H9 (cell line): Measurements from ENCODE around the gene RARS1. TPM values are rescaled to one million over a fixed set of nuclear protein-coding genes. Genes with fewer than 3 reads are reported as not detected.
A peak's percentile ranks its signal among the peaks of the same experiment; 100 is the strongest.

Experiments used
- DNase-seq: peaks from one replicate; pipeline ENCODE4 v3.0.0-alpha.2; 2017
- H2AFZ ChIP-seq: one replicate; pipeline ENCODE4 v1.6.1; 2013; ENCODE audit warnings: mild to moderate bottlenecking, low read length, control low read depth, moderate library complexity
- H2AK5ac ChIP-seq: 2 replicates; pipeline ENCODE4 v1.6.1; 2013; ENCODE audit warnings: low read length, control low read depth, mixed read lengths; ENCODE audit not compliant: insufficient read length
- H2BK120ac ChIP-seq: one replicate; pipeline ENCODE4 v1.6.1; 2013; ENCODE audit warnings: low read depth, mild to moderate bottlenecking, low read length, control low read depth, inconsistent platforms; ENCODE audit not compliant: poor library complexity, severe bottlenecking
- H2BK12ac ChIP-seq: 2 replicates; pipeline ENCODE4 v1.6.1; 2013; ENCODE audit warnings: low read length, control low read depth, mixed read lengths, low read depth; ENCODE audit not compliant: insufficient read length
- H2BK15ac ChIP-seq: 2 replicates; pipeline ENCODE4 v1.6.1; 2013; ENCODE audit warnings: low read depth, low read length, control low read depth
- H2BK20ac ChIP-seq: one replicate; pipeline ENCODE4 v1.6.1; 2013; ENCODE audit warnings: low read depth, mild to moderate bottlenecking, low read length, control low read depth, inconsistent platforms; ENCODE audit not compliant: poor library complexity, severe bottlenecking
- H2BK5ac ChIP-seq: 2 replicates; pipeline ENCODE4 v1.6.1; 2013; ENCODE audit warnings: low read length, control low read depth, mixed read lengths; ENCODE audit not compliant: insufficient read length
- H3K14ac ChIP-seq: 2 replicates; pipeline ENCODE4 v1.6.1; 2013; ENCODE audit warnings: low read length, control low read depth; ENCODE audit not compliant: insufficient read depth
- H3K18ac ChIP-seq: 2 replicates; pipeline ENCODE4 v1.6.1; 2013; ENCODE audit warnings: low read depth, mild to moderate bottlenecking, mixed read lengths, low read length, control low read depth; ENCODE audit not compliant: insufficient read length
- H3K23ac ChIP-seq: 2 replicates; pipeline ENCODE4 v1.6.1; 2013; ENCODE audit warnings: low read length, control low read depth, mixed read lengths, low read depth; ENCODE audit not compliant: insufficient read length
- H3K23me2 ChIP-seq: 2 replicates; pipeline ENCODE4 v1.6.1; 2013; ENCODE audit warnings: low read depth, mild to moderate bottlenecking, mixed read lengths, low read length, control low read depth; ENCODE audit not compliant: insufficient read length, poor library complexity, severe bottlenecking
- H3K27ac ChIP-seq: 2 replicates; pipeline ENCODE4 v1.5.1; 2013; ENCODE audit warnings: low read length, control low read depth, mixed read lengths, low read depth; ENCODE audit not compliant: insufficient read length
- H3K27me3 ChIP-seq: 2 replicates; pipeline ENCODE4 v1.6.1; 2013; ENCODE audit warnings: low read length, control low read depth, inconsistent platforms; ENCODE audit not compliant: insufficient read depth
- H3K4ac ChIP-seq: 2 replicates; pipeline ENCODE4 v1.6.1; 2013; ENCODE audit warnings: low read depth, mild to moderate bottlenecking, control low read depth, inconsistent platforms, low read length, moderate library complexity
- H3K4me1 ChIP-seq: 2 replicates; pipeline ENCODE4 v1.6.1; 2013; ENCODE audit warnings: low read length, control low read depth, inconsistent platforms; ENCODE audit not compliant: insufficient read depth
- H3K4me2 ChIP-seq: 2 replicates; pipeline ENCODE4 v1.6.1; 2013; ENCODE audit warnings: low read length, control low read depth, mixed read lengths; ENCODE audit not compliant: insufficient read length, insufficient read depth
- H3K56ac ChIP-seq: 2 replicates; pipeline ENCODE4 v1.6.1; 2013; ENCODE audit warnings: low read depth, mild to moderate bottlenecking, mixed read lengths, low read length, control low read depth; ENCODE audit not compliant: insufficient read length
- H3K79me1 ChIP-seq: 2 replicates; pipeline ENCODE4 v1.6.1; 2013; ENCODE audit warnings: low read depth, mild to moderate bottlenecking, moderate library complexity, low read length, control low read depth, inconsistent platforms; ENCODE audit not compliant: insufficient read depth, poor library complexity, severe bottlenecking
- H3K79me2 ChIP-seq: 2 replicates; pipeline ENCODE4 v1.6.1; 2013; ENCODE audit warnings: low read length, control low read depth, inconsistent platforms; ENCODE audit not compliant: insufficient read depth
- H3K9ac ChIP-seq: 2 replicates; pipeline ENCODE4 v1.6.1; 2013; ENCODE audit warnings: low read length, control low read depth, mixed read lengths; ENCODE audit not compliant: insufficient read length; ENCODE audit errors: extremely low read depth
- H3K9me3 ChIP-seq: one replicate; pipeline ENCODE4 v1.6.1; 2013; ENCODE audit warnings: low read depth, low read length, inconsistent platforms; ENCODE audit not compliant: control insufficient read depth
- H3T11ph ChIP-seq: one replicate; pipeline ENCODE4 v1.6.1; 2013; ENCODE audit warnings: mild to moderate bottlenecking, low read length, control low read depth, inconsistent platforms
- H4K20me1 ChIP-seq: one replicate; pipeline ENCODE4 v1.6.1; 2013; ENCODE audit not compliant: control insufficient read depth, insufficient read length, insufficient read depth
- H4K5ac ChIP-seq: 2 replicates; pipeline ENCODE4 v1.6.1; 2013; ENCODE audit warnings: low read depth, mild to moderate bottlenecking, mixed read lengths, low read length, control low read depth; ENCODE audit not compliant: insufficient read length
- H4K8ac ChIP-seq: replicated peaks from 2 replicates; pipeline ENCODE4 v1.6.1; 2013; ENCODE audit warnings: low read length, control low read depth, mixed read lengths, low read depth; ENCODE audit not compliant: insufficient read length
- H4K91ac ChIP-seq: 2 replicates; pipeline ENCODE4 v1.6.1; 2013; ENCODE audit warnings: low read depth, mild to moderate bottlenecking, moderate library complexity, mixed read lengths, low read length, control low read depth; ENCODE audit not compliant: insufficient read length
- H3K27ac Mint-ChIP-seq, 3 experiments: 2 replicates in 2 of 3; 3 replicates in 1 of 3; pipeline ENCODE4 v1.8.0; 2020 to 2021; ENCODE audit warnings: mixed read lengths in 3 of 3, mild to moderate bottlenecking in 1 of 3, moderate library complexity in 1 of 3
- H3K27me3 Mint-ChIP-seq: 2 replicates; pipeline ENCODE4 v1.8.0; 2021; ENCODE audit warnings: low read depth, mild to moderate bottlenecking, moderate library complexity, mixed read lengths
- H3K36me3 Mint-ChIP-seq, 3 experiments: 2 replicates in 2 of 3; 3 replicates in 1 of 3; pipeline ENCODE4 v1.8.0; 2020 to 2021; ENCODE audit warnings: low read depth in 3 of 3, mixed read lengths in 3 of 3; ENCODE audit not compliant: insufficient read depth in 1 of 3
- H3K4me1 Mint-ChIP-seq, 2 experiments: 2 replicates each; pipeline ENCODE4 v1.8.0; 2020; ENCODE audit warnings: mixed read lengths in 2 of 2
- H3K4me3 Mint-ChIP-seq, 2 experiments: 2 replicates in 1 of 2; 3 replicates in 1 of 2; pipeline ENCODE4 v1.8.0; 2020 to 2021; ENCODE audit warnings: mild to moderate bottlenecking in 2 of 2, mixed read lengths in 2 of 2, moderate library complexity in 1 of 2
- H3K9me3 Mint-ChIP-seq, 2 experiments: 2 replicates in 1 of 2; 3 replicates in 1 of 2; pipeline ENCODE4 v1.8.0; 2020; ENCODE audit warnings: mild to moderate bottlenecking in 2 of 2, mixed read lengths in 2 of 2, moderate library complexity in 1 of 2
- WGBS: extraction: QIAGEN DNeasy Blood & Tissue Kit; methylation state at CpG from one replicate; pipeline ENCODE4 v1.1.7; 2013; ENCODE audit warnings: missing lambda C conversion rate, low lambda C conversion rate, mixed read lengths; ENCODE audit not compliant: insufficient read length; ENCODE audit errors: extremely low coverage; 5-methylcytosine and 5-hydroxymethylcytosine counted together
- total RNA-seq: library from RNA; stranded (reverse); gene quantifications from 2 replicates; pipeline ENCODE4 v1.2.1, GENCODE V29; 2021
- TF ChIP-seq, protein P1 (sequence below): fragments of 200-600 bp; sonication (generic); conservative IDR thresholded peaks from 3 replicates; pipeline ENCODE4 v1.8.0; 2021; ENCODE audit warnings: antibody characterized with exemption, mild to moderate bottlenecking

The RARS1 gene
- total RNA-seq, 1 experiment from 2014 or later: 108 TPM

- Histone ChIP-seq H3K4ac (no peak overlapping the region), H3K9me3 (no peaks in the 10 kb centered on the region), H2BK5ac (no peak overlapping the region), H3K79me2 (peaks cover 1% of the 10 kb centered on the region; the same call in 1 of the 2 replicates), H2BK20ac (no peak overlapping the region), H3K18ac (no peak overlapping the region), H4K20me1 (no peaks in the 10 kb centered on the region), H3K9ac (no peak overlapping the region), H4K91ac (no peak overlapping the region), H2BK120ac (no peak overlapping the region), H4K8ac (no peak overlapping the region), H3K27me3 (no peaks in the 10 kb centered on the region), H3K4me1 (no peaks in the 10 kb centered on the region), H3T11ph (no peak overlapping the region), H3K79me1 (no peaks in the 10 kb centered on the region), H2AFZ (no peak overlapping the region), H3K23me2 (no peaks in the 10 kb centered on the region), H3K23ac (no peak overlapping the region), H3K14ac (no peak overlapping the region), H3K56ac (no peak overlapping the region), H3K27ac (no peak overlapping the region), H3K4me2 (no peak overlapping the region), H2BK15ac (no peak overlapping the region), H2BK12ac (no peak overlapping the region), H2AK5ac (no peak overlapping the region), H4K5ac (no peak overlapping the region)
- no CpG with 5 or more reads among the region's 2 CpGs for WGBS
- Mint-ChIP-seq H3K9me3 (no peaks in the 10 kb centered on the region), H3K4me1 (peaks cover 7 to 8% of the 10 kb centered on the region in 2 experiments; a peak in 3 of 4 replicates), H3K36me3 (peaks cover 27 to 72% (median 65%) of the 10 kb centered on the region in 3 experiments), H3K27me3 (no peaks in the 10 kb centered on the region), H3K27ac (peak overlapping the region in 2 of 3 experiments; percentile 6 to 10; a peak in 3 of 7 replicates), H3K4me3 (no peak overlapping the region)
- TF ChIP-seq, protein P1, sequence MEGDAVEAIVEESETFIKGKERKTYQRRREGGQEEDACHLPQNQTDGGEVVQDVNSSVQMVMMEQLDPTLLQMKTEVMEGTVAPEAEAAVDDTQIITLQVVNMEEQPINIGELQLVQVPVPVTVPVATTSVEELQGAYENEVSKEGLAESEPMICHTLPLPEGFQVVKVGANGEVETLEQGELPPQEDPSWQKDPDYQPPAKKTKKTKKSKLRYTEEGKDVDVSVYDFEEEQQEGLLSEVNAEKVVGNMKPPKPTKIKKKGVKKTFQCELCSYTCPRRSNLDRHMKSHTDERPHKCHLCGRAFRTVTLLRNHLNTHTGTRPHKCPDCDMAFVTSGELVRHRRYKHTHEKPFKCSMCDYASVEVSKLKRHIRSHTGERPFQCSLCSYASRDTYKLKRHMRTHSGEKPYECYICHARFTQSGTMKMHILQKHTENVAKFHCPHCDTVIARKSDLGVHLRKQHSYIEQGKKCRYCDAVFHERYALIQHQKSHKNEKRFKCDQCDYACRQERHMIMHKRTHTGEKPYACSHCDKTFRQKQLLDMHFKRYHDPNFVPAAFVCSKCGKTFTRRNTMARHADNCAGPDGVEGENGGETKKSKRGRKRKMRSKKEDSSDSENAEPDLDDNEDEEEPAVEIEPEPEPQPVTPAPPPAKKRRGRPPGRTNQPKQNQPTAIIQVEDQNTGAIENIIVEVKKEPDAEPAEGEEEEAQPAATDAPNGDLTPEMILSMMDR: no peak
- DNase-seq: no peak
These were observed 76.0 kb downstream of the RARS1 start for GRCh38 chr5:168562279-168562678.
